A673 (cell line): ENCODE results near the gene MOCS1. TPM values are rescaled to one million over a fixed set of nuclear protein-coding genes. Genes with fewer than 3 reads are reported as not detected.

Experiments
- BruUV-seq: library from RNA; stranded (reverse); fragments of 400-500 nt; replicated peaks from 2 replicates; lab custom pipeline; 2021; lab: Mats Ljungman, UMichigan
- CTCF ChIA-PET: fragments of 300-600 bp; sonication (Branson Sonifier 250); formaldehyde crosslinking; loops from one replicate; lab custom pipeline; 2022; ENCODE audit warnings: antibody characterized with exemption; lab: Charles Lee
- POLR2A ChIA-PET: fragments of 300-600 bp; sonication (Branson Sonifier 250); formaldehyde crosslinking; loops from one replicate; lab custom pipeline; 2022; ENCODE audit warnings: antibody characterized with exemption; ENCODE audit not compliant: low non-redundant PET; lab: Charles Lee
- DNase-seq: peaks from one replicate; pipeline ENCODE4 v3.0.0-alpha.2; 2015; ENCODE audit warnings: low spot score
- H3K27ac ChIP-seq: fragments of 200-600 bp; sonication (generic); 2 replicates; pipeline ENCODE4 v1.5.1; 2016; ENCODE audit warnings: mixed run types, low read depth, mild to moderate bottlenecking, mixed read lengths, antibody characterized with exemption, low read length; ENCODE audit not compliant: poor library complexity, severe bottlenecking
- H3K27me3 ChIP-seq: fragments of 200-600 bp; sonication (generic); replicated peaks from 2 replicates; pipeline ENCODE4 v1.6.1; 2017; ENCODE audit warnings: mixed run types, low read depth, mild to moderate bottlenecking, mixed read lengths, antibody characterized with exemption, low read length; ENCODE audit not compliant: insufficient read depth, poor library complexity
- H3K36me3 ChIP-seq: fragments of 200-600 bp; sonication (generic); 2 replicates; pipeline ENCODE4 v1.6.1; 2016; ENCODE audit warnings: mixed run types, mild to moderate bottlenecking, mixed read lengths, antibody characterized with exemption, low read length; ENCODE audit not compliant: insufficient read depth, poor library complexity, severe bottlenecking
- H3K4me1 ChIP-seq: fragments of 200-600 bp; sonication (generic); 2 replicates; pipeline ENCODE4 v1.6.1; 2017; ENCODE audit warnings: mixed run types, mild to moderate bottlenecking, mixed read lengths, antibody characterized with exemption, low read length; ENCODE audit not compliant: insufficient read depth, poor library complexity, severe bottlenecking
- H3K4me3 ChIP-seq: fragments of 200-600 bp; sonication (generic); 2 replicates; pipeline ENCODE4 v1.5.1; 2016; ENCODE audit warnings: low read depth, mixed run types, mild to moderate bottlenecking, mixed read lengths, low read length; ENCODE audit not compliant: poor library complexity, severe bottlenecking
- H3K9me3 ChIP-seq: fragments of 200-600 bp; sonication (generic); 2 replicates; pipeline ENCODE4 v1.6.1; 2016; ENCODE audit warnings: mixed run types, low read depth, mild to moderate bottlenecking, mixed read lengths, antibody characterized with exemption, low read length; ENCODE audit not compliant: poor library complexity, severe bottlenecking
- CTCF ChIP-seq: fragments of 300-800, 200-600 bp; sonication (generic); conservative IDR thresholded peaks from 2 replicates; pipeline ENCODE4 v1.5.1; 2017; ENCODE audit warnings: low read depth, mild to moderate bottlenecking, antibody characterized with exemption, low read length, moderate library complexity, mixed read lengths
- EZH2 ChIP-seq: fragments of 200-600 bp; sonication (generic); IDR thresholded peaks from 2 replicates; pipeline ENCODE4 v1.6.1; 2017; ENCODE audit warnings: borderline replicate concordance, low read depth, mild to moderate bottlenecking, mixed read lengths, antibody characterized with exemption, low read length; ENCODE audit not compliant: poor library complexity, severe bottlenecking
- intact Hi-C: fragments of 100-400 bp; cut with micrococcal nuclease; formaldehyde crosslinking; loops from one replicate; pipeline ENCODE4 v1.10.0; 2022; ENCODE audit not compliant: unreplicated experiment
- total RNA-seq: library from RNA; stranded (reverse); gene quantifications from 2 replicates; pipeline ENCODE4 v1.2.3, GENCODE V29; 2021

The MOCS1 gene
- total RNA-seq, 1 experiment from 2014 or later, result 2.5 TPM

- ChIA-PET CTCF (interaction anchor here (1.8 kb wide), 1 partner anchor 525 kb away, joined by 5 read pairs; no protein-coding TSS in a partner anchor), POLR2A (no interaction called here)
- Histone ChIP-seq H3K9me3 (no peaks in the 10 kb centered on the region), H3K27ac (no peak overlapping the region), H3K36me3 (no peaks in the 10 kb centered on the region), H3K27me3 (no peaks in the 10 kb centered on the region), H3K4me1 (no peaks in the 10 kb centered on the region), H3K4me3 (no peak overlapping the region)
- intact Hi-C loops, result no loop called here
- TF ChIP-seq CTCF, result no peak
- no peak for TF ChIP-seq EZH2
- BruUV-seq, result no TSS peak
- peak; percentile 58 for DNase-seq
Measured at GRCh38 chr6:39887692-39888450, 46.4 kb downstream of the MOCS1 start.

GRCh38 chr6:39886871-39887270 lies 47.4 kb downstream of the MOCS1 start:
- ChIA-PET CTCF (no interaction called here), POLR2A (interaction anchor here (0.6 kb wide), 1 partner anchor 803 kb away, joined by 3 read pairs; no protein-coding TSS in a partner anchor)
- Histone ChIP-seq H3K4me3 (no peak overlapping the region), H3K9me3 (no peaks in the 10 kb centered on the region), H3K27me3 (no peaks in the 10 kb centered on the region), H3K27ac (no peak overlapping the region), H3K36me3 (no peaks in the 10 kb centered on the region), H3K4me1 (no peaks in the 10 kb centered on the region)
- BruUV-seq, result no TSS peak
- intact Hi-C loops, result no loop called here
- TF ChIP-seq CTCF, result no peak
- no peak for DNase-seq

GRCh38 chr6:39885691-39886090 lies 48.6 kb downstream of the MOCS1 start:
- no peak overlapping the region for H3K4me3 ChIP-seq
- no peaks in the 10 kb centered on the region for H3K36me3 ChIP-seq
- H3K9me3 ChIP-seq, result no peaks in the 10 kb centered on the region
- ChIA-PET POLR2A (no interaction called here), CTCF (no interaction called here)
- H3K4me1 ChIP-seq, result no peaks in the 10 kb centered on the region
- H3K27ac ChIP-seq, result no peak overlapping the region
- H3K27me3 ChIP-seq, result no peaks in the 10 kb centered on the region
- BruUV-seq, result no TSS peak
- no peak for TF ChIP-seq EZH2
- TF ChIP-seq CTCF, result no peak
- no peak for DNase-seq
- intact Hi-C loops, result no loop called here
